Fibroblast of upper back skin (primary cell): ENCODE data around the gene PIK3CD.
"Not testable (repeated sequence)": the region's sequence is repeated elsewhere in the genome, so short reads cannot be mapped to it uniquely, and the experiment has no call there.

Source experiments
- DNase-seq: peaks from one replicate; pipeline ENCODE4 v3.0.0-alpha.2; 2013

The PIK3CD gene

GRCh38 chr1:9744106-9744799 lies 92.7 kb downstream of the PIK3CD start:
- no peak for DNase-seq

GRCh38 chr1:9746211-9746610 lies 94.7 kb downstream of the PIK3CD start:
- no peak for DNase-seq

GRCh38 chr1:9746651-9747050 lies 95.1 kb downstream of the PIK3CD start:
- DNase-seq: no peak

GRCh38 chr1:9748391-9748790 lies 96.9 kb downstream of the PIK3CD start:
- not testable (repeated sequence) for DNase-seq

DNA sequence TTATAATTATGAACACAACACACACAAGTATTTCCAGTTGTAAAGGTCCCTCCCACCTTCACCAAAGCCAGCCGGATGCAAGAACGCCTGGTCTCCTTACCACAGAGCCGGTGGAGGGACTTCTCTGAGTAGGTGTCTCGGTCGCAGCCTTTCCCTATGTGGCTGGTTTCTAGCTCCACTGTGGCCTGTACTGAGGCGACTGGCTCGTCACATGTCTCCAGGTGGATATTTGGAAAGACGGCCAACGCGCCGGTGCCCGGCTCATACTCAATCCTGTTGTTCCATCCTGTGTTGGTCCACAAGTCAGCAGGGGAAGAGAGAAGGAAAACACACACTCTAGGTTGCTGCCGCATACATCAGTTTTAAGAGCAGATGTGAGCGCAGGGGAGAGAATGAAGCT lies 97.8 kb downstream of the PIK3CD start:
- no peak for DNase-seq

DNA sequence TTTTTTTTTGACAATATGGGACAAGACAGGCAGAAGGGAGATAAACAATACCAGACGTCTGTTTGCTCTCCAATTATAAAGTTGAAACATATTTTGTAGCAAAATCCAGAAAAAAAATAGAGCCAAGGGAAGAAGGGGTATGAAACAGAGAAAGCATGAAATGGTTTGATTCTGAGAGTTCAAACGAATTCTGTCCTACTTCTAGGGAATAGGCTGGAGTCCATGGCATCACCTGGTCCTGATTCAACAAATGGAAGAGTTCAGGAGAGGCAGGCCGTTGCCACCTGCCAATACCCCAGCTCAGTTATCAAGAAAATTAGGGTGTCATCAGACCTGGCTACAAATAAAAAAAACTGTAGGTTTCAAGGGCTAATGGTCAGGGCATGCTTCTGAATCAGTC lies 100.4 kb downstream of the PIK3CD start:
- no peak for DNase-seq

GRCh38 chr1:9753121-9753531 lies 101.6 kb downstream of the PIK3CD start:
- DNase-seq: peak; percentile 86

DNA sequence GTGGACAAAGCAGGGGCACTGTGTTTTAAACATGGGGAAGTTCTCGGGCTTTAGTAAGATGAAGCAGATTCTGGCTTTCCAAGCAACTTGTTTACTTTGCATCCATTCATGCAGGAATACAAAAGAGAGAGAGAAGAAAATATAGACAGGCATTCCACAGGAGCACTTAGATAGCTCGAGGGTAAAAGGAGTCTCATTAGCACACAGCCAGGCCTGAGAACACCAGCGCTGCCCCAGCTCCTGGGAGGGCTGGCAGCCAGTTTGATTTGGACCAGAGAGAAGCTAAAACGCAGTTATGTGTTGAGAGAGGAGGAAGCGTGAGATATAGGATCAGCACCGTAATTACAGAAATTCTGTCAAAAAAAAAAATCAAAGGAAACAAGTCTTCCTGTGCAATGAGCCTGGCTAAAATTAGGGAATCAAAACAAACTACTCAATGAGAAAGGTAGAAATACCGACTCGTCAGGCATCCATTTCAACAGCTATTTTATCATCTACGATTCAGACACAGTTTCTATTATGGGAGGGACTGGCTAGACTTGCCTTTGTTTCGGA lies 104.0 kb downstream of the PIK3CD start:
- no peak for DNase-seq

DNA sequence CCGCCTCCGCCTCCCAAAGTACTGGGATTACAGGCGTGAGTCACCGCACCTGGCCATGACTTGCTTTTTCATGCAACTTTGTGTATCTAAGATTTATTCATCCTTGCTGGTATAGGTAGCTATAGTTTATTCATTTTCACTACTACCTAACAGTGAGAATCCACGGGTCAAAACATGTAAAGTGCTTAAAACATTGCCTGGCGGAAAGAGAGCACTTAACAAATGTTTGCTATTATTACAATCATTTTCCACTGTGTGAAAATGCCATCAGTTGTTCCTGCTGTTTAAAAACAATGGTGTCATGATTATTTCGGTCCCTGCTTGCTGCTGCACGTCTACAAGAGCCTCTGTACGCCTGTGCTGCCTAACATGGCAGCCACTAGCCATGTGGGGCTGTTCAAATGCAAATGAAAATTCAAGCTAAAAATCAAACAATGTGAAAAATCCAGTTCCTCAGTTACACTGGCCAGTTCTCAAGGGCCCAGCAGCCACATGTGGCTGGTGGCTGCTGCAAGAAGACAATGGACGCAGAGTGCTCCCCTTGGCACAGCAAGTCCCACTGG lies 107.1 kb downstream of the PIK3CD start:
- DNase-seq: no peak

- no peak for DNase-seq
Measured at GRCh38 chr1:9759939-9760338, 108.4 kb downstream of the PIK3CD start.

GRCh38 chr1:9760824-9761223 lies 109.3 kb downstream of the PIK3CD start:
- DNase-seq: no peak

DNA sequence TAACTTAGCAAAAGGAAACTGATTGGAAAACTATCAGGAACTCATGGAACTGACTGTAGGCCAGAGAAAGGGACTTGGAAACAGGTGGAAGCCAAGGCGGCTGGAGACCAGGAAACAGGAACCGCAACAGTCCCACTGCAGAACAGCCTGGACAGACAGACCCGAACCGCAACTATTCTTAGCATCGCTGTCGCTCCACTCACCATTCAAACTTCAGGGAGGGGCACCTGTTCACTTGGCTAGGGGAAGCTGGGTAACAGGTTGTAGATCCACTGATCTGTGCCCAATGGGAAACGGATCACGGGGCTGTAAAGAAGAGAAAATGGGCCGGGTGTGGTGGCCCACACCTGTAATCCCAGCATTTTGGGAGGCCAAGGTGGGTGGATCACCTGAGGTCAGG lies 110.3 kb downstream of the PIK3CD start:
- no peak for DNase-seq

- not testable (repeated sequence) for DNase-seq
Measured at GRCh38 chr1:9762446-9762845, 110.9 kb downstream of the PIK3CD start.

DNA sequence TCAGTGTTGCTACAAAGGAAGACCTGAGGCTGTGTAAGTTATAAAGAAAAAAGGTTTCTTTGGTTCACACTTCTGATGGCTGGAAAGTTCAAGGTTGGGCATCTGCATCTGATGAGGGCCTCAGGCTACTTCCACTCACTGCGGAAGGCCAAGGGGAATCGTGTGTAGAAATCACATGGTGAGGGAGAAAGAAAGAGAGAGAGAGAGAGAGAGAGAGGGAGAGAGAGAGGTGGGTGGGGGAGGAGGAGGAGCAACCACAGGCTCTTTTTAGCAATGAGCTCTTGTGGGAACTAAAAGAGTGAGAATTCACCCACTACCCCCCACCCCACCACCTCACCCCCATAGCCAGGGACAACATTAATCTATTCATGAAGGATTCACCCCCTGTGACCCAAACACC lies 112.4 kb downstream of the PIK3CD start:
- no peak for DNase-seq

- no peak for DNase-seq
Measured at GRCh38 chr1:9764550-9764949, 113.0 kb downstream of the PIK3CD start.

- peak; percentile 100 for DNase-seq
Measured at GRCh38 chr1:9766759-9767442, 115.4 kb downstream of the PIK3CD start.

DNA sequence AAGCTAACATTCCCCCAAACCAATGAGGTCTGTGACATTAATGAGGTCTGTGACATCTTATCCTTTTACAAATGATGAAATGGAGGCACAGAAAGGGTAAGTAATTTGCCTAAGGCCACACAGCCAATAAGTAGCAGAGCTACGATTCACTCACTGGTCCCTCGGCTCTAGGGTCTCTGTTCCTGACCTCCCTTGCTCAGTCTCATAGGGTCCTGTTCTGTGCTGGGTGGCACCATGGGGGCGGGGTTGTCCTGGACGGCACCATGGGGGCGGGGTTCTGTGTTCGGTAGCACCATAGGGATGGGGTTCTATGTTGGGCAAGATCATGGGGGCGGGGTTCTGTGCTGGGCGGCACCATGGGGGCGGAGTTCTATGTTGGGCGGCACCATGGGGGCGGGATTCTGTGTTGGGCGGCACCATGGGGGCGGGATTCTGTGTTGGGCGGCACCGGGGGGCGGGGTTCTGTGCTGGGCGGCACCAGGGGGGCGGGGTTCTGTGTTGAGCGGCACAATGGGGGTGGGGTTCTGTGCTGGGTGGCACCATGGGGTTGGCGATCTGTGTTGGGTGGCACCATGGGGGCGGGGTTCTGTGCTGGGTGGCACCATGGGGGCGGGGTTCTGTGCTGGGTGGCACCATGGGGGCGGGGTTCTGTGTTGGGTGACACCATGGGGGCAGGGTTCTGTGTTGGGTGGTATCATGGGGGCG lies 116.6 kb downstream of the PIK3CD start:
- DNase-seq: no peak

- DNase-seq: no peak
Measured at GRCh38 chr1:9768983-9769382, 117.5 kb downstream of the PIK3CD start.

DNA sequence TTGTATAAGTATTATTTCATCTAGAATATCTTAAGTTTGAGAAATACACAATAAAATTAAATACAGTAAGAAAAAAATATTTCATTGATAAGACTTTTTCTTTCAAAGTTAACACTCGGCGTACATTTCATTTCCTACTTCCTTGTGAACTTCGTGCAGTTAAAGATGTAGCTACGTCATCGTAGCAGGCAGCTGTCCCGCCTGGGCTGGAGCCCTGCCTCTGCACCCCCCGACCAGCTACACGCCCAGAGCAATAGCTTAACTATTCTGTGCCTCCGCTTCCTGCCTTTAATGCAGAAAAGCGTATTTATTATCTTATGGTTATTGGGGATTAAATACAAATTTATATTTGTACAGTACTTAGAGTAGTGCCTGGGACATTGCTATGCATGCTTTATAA lies 118.8 kb downstream of the PIK3CD start:
- DNase-seq: no peak

GRCh38 chr1:9774712-9775679 lies 123.5 kb downstream of the PIK3CD start:
- DNase-seq: no peak

DNA sequence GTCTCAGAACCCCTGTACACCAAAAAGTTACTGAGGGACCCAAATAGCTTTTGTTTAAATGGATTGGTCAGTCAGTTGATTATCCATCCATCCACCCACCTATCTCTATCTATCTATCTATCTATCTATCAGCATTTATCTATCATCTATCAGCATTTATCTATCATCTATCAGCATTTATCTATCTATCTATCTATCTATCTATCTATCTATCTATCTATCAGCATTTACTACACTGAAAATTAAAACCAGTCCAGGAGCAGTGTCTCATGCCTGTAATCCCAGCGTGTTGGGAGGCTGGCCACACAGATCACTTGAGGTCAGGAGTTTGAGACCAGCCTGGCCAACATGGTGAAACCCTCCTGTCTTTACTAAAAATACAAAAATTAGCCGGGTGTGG lies 125.2 kb downstream of the PIK3CD start:
- DNase-seq: no peak
